GM18909 (cell line): ENCODE data around the gene TOMM20.

Experiments used
- ATAC-seq: cut with Tn5 transposase; IDR thresholded peaks from one replicate; pipeline ENCODE4 v1.9.1; 2021; ENCODE audit warnings: mild to moderate bottlenecking; ENCODE audit not compliant: unreplicated experiment, poor library complexity

TOMM20 gene

DNA sequence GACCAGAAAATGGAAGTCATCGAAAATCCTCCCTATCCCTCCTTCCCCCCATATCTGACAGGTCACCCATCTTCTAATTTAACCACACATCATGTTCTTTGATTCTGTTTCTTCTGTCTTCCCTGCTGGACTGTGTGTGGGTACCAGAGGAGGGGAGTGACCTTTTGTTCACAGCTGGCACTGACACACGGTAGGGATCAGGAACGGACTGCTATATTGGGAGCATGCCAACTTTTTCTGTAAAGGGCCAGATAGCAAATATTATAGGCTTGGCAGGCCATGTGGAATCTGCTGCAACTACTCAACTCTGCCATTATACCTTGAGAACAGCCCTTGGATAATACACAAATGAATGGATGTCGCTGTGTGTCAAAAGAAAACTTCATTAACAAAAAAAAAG, 7.5 kb upstream of the TOMM20 start:
- no peak for ATAC-seq

DNA sequence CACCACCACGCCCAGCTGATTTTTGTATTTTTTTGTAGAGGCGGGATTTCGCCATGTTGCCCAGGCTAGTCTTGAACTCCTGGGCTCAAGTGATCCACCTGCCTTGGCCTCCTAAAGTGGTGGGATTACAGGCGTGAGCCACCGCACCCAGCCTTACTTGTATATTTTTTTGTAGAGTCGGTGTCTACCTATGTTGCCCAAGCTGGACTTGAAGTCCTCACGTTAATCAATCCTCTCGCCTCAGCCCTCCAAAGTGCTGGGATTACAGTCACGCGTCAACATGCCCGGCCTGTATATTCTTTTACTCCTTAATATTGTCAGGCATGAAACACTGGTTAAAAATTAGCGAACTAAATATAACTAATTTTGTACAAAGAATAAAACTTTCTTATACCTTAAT, 5.5 kb upstream of the TOMM20 start:
- no peak for ATAC-seq

DNA sequence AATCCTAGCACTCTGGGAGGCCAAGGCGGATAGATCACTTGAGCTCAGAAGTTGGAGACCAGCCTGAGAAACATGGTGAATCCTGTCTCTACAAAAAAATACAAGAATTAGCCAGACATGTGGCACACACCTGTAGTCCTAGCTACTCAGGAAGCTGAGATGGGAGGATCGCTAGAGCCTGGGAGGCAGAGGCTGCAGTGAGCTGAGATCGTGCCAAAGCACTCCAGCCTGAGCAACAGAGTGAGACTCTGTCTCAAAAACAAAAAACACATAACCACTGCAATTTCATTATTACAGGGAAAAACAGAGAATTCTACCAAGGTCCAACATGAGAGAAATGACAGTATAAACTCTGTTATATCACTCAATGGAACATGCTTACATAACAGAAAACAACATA, 4.4 kb upstream of the TOMM20 start:
- ATAC-seq, result no peak

DNA sequence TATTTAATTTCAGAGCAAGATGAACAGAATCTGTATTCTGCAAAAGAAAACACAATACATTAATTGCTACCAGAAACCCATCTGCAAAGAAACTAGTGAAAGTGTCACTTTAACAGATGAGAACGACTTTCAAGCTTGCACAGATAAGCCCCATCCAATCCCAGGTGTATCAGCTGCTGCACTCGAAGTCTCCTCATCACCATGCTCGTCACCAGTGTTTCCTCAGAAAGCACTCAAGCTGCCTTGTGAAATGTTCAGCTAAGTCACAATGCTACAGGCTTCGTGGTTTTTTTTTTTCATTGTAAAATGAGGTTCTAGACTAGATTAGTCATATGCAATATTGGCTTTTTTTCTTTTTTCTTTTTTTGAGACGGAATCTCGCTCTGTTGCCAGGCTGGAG, 3.3 kb upstream of the TOMM20 start:
- no peak for ATAC-seq

DNA sequence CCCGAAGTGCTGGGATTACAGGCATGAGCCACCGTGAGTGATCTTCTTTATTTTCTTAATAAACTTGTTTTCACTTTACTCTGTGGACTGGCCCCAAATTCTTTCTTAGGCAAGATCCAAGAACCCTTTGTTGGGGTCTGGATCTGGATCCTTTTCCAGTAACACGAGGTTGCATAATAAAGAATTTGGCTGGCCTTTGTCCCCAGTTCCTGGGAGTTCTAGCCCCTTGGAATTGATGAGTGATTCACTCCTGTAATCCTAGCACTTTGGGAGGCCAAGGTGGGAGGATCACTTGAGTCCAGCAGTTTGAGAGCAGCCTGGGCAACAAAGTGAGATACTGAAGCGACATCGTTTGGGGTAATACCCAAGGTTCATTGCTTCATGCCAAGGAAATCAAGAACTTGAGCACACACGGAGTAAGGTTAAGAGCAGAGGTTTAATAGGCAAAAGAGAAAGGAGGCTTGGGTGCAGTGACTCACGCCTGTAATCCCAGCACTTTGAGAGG, 2.2 kb upstream of the TOMM20 start:
- ATAC-seq, result no peak

DNA sequence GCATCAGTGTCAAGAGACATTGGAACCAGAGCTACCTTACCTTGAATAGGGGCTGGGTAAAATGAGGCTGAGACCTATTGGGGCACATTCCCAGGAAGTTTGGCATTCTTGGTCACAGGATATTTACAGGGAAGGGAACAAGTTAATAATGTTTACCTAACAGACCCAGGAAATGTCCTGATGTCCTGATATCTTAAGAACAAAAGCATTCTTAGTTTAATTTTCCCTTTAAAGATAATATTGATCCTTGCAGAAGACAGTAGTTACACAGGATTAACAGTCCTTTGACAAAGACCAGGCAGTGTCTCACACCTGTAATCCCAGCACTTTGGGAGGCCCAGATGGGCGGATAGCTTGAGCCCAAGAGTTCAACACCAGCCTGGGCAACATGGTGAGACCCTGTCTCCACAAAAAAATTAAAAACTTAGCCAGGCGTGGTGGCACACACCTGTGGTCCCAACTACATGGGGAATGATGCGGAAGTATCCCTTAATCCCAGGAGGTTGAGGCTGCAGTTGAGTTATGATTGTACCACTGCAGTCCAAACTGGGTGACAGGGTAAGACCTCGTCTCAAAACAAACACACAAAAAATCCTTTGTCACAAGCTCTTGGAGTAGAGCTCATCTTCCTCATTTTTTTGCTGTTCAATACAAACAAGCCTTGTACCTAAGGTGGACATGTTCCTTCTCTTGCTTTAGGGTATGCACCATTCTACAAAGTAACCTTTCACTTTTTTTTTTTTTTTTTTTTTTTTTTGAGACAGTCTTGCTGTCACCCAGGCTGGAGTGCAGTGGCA, 1.3 kb upstream of the TOMM20 start:
- no peak for ATAC-seq

DNA sequence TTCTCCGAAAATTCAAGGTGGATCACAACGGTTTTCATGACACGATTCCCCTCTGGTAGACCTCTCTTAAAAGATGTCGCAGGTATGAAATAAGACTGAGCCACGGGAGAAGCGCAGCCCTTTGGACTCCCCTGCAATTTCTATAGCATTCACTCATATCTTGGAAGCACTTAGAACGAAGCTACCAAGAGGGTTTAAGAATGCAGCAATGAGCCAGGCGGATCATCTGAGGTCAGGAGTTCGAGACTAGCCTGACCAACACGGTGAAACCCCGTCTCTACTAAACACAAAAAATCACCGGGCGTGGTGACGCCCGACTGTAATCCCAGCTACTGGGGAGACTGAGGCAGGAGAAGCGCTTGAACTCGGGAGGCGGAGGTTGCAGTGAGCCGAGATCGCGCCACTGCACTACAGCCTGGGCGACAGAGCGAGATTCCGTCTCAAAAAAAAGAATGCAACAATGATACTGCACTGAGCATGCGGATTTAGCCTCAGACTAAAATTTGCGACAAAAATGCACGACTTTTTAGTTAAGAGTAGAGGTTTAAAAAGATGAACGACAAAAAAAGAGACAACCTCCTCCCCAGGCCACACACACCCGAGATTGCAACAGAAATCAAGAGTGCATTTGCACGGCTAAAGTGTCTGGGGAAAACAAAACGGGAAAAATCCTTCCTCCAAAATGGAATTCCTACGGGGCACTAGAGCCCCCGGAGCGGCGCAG, 743 bp downstream of the TOMM20 start:
- no peak for ATAC-seq

DNA sequence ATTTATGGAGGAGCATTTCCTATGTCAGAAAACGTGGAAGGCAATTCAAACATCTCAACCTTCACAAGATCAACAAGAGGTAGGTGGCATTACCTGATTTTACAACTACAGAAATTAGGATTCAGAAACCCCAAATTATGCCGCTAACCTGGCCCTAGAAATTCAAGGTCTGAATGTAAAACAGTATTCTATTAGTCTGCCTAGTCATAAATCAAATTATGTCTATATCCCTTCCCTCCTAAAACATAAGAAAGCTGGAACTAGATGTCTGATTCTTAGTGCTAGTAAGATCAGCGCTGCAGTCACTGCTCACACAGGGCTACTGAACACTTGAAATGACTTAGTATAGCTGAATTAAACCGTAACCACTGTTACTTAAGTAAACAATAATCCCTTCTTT, 1.4 kb downstream of the TOMM20 start:
- ATAC-seq, result no peak

DNA sequence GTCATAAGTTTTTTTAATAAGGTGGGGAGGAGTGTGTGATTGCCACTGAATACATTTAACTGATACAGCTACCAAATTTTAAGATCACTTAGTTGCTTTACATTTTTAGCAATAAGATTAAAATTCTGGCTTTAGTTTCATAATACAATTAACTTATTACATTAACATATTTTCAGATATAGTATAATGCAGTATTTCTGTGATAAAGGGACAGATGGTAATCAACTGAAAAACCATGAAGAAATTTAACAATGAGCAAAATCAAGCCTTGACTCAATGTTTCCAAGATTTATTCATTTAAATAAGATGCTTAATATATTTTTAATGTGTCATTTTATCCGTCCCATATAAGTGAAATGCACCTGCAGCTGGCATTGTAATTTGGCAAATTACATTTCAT, 4.0 kb downstream of the TOMM20 start:
- no peak for ATAC-seq

DNA sequence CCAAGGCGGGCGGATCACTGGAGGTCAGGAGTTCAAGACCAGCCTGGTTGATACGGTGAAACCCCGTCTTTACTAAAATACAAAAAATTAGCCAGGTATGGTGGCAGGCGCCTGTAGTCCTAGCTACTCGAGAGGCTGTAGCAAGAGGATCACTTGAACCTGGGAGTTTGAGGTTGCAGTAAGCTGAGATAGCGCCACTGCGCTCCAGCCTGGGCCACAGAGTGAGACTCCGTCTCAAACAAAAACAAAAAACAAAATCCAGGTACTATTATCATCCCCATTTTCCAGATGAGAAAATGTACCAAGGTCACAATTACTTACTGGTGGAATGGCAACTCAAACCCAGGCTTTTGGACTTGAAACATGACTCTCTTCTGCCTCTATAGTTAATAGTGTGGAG, 4.5 kb downstream of the TOMM20 start:
- no peak for ATAC-seq

DNA sequence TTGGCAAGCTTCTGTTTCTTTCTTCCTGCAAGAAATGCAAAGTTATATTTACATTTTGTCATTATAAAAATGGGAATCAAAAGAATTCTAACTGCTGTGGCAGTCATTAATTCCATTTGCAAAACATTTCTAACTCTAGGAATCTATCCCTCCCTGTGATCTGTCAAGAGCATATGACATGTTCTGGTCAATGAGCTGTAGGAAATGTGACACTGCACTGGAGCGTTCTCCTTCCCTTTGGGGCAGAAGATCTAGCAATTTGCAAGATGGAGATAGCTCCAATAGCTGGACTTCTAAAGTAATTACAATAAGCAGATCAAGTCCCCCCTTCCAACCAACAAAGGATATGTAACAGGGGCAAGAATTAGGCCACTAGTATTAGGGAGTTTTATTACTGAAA, 6.3 kb downstream of the TOMM20 start:
- no peak for ATAC-seq

DNA sequence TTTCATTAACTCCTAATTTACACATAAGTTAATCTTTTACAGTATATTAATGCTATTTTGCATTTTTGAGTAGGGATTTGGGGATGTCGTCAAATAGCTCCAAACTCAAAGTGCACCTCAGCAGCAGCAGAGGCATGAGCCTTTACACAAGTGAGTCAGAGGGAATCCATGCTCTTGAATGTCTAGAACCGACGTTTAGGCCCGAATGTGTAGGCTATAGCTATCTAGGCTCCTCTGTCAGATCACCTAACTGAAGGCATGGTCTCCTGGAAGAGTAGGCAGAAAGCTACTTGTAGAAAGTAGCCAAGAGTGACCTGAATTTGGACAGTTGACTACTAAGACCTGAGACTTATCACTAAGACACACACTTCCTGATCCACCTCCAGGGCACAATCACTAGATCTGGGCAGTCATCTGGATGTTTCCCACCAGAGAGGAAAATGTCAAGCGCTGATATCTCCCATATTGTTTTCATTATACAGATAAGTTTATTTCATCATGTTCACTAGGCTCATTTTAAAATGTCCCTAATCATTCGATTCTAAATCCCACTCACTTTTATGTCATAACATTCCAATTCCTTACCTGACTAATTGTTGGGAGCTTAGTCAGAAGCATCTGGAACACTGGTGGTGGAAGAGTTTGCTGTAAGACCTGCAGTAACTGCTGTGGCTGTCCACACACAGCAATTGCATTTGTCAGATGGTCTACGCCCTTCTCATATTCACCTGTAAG, 15.3 kb downstream of the TOMM20 start:
- ATAC-seq, result no peak

DNA sequence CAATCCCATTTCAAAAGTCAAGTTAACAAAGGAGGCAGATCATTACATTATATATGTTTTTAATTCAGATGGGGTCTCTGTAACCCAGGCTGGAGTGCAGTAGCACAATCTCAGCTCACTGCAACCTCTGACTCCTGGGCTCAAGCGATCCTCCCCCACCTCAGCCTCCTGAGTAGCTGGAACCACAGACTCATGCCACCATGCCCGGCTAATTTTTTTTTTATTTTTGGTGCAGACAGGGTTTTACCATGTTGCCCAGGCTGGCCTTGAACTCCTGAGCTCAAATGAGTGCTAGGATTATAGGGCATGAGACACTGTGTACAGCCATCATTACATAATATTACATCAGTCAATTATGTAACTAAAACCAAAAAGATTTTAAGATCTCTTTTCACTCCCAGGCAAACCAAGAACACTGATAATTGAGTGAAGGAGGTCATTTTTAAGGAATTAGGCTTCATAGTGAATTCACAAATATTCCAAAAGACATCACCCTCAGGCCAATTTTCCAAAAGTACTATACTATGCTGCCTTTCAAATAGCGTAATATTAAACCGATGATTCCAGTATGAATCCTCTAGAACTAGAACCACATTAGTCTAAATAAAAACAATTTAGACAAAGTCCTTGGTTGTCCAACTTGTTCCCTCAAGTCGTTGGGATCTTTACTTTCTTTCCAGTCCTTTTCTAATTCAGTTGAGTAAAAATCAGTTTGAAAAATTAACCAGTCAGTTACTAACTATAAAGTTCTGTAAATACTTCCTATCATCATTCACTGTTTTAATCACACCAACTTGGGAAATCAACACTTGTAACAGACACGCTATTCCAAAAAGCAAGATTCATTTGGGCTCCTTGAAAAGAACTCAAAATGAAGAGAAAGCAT, 16.1 kb downstream of the TOMM20 start:
- no peak for ATAC-seq

DNA sequence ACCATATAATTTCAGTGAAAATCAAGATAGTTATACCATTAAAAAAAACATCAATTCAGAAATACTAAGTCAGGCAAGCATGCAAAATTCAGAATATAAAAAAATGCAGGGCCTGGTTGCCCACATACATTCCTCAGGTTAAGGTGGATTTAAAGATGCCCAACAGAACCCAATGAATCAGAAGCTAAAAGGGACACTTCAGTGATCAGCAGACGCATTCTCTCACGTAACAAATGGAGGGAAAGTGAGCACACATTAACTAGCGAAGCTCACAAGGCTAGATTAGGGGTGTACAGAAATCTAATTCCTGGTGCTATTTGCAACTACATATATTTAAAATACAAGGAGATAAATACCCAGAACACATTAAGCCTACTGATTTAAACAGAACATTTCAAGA, 17.5 kb downstream of the TOMM20 start:
- ATAC-seq, result no peak

DNA sequence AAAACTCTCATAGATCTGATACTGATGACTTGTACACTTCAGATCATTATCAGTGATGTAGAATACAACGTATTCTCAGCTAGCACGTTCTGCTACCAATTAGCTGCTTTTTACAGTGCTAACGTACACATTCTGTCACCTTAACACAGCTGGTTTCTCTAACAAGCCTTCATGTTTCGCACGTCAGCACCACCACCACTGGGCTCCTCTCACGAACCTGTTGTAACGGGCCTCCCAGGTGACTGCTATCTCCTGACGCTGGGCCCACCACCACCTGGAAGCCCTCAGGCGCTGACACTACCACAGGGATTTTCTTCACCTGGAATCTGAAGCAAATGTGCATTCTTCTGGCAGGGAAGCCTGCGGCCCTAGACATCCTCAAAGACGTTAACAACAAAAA, 19.8 kb downstream of the TOMM20 start:
- ATAC-seq, result no peak

DNA sequence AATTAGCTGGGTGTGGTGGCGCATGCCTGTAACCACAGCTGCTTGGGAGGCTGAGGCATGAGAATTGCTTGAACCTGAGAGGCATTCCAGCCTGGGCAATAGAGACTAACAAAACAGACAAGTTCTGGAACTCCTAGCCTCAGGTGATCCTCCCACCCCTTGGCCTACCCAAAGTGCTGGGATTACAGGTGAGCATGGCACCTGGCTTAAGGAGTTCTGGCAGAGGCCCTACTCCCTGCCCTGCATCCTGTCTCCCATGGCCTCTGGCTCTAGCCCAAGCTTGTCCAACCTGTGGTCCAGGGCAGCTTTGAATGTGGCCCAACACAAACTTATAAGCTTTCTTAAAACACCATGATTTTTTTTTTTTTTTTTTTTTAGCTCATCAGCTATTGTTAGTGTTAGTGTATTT, 20.4 kb downstream of the TOMM20 start:
- ATAC-seq, result no peak

DNA sequence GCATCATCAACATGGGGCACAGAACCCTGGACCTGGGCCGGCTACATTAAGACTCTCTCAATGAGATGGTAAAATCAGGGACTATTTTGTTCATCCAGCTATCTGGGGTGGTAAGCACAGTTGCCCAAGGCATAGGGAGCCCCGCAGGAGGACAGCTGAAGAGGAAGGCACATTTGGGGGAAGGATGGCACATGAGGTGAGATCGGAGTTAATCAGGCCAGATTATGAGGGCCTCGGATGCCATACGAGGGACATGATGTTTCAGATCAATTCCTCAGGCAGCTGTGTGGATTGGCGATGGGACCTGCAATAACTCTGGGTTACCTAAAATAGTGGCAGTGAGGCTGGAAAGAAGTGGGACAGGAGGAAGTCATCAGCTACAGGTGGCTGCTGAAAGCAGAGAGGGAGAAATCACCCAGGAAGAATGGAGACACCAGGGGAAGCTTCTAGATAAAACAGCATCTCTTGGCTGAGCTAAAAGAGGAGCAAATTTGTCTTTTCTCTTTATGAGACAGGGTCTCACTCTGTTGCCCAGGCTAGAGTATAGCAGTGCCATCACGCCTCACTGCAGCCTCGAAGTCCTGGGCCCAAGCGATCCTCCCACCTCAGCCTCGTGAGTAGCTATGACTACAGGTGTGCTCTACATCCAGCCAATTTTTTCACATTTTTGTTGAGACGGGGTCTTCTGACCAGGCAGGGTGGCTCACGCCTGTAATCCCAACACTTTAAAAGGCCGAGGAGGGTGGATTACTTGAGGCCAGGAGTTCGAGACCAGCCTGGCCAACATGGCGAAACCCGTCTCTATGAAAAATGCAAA, 21.1 kb downstream of the TOMM20 start:
- no peak for ATAC-seq

DNA sequence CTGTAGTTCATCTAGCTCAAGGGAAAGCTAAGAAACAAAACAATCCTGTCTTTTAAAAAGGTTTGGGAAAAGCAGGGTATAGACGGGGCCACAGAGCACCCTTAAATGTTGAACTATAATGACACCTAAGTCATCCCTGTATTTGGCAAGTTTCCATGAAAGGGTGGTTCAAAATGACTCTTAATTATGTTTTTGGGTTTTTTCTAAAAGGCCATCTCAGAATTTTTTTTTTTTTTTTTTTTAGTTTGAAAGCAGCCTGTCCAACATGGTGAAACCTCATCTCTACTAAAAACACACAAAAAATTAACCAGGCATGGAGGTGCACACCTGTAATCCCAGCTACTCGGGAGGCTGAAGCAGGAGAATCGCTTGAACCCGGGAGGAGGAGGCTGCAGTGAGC, 22.2 kb downstream of the TOMM20 start:
- ATAC-seq, result no peak
